ENCODE data around the gene LDAH. TPM values are rescaled to one million over a fixed set of nuclear protein-coding genes. Genes with fewer than 3 reads are reported as not detected.

LDAH gene
- total RNA-seq, 4 donors from 2014 or later: 7.4 to 14.5 (median 13.5) TPM

DNA sequence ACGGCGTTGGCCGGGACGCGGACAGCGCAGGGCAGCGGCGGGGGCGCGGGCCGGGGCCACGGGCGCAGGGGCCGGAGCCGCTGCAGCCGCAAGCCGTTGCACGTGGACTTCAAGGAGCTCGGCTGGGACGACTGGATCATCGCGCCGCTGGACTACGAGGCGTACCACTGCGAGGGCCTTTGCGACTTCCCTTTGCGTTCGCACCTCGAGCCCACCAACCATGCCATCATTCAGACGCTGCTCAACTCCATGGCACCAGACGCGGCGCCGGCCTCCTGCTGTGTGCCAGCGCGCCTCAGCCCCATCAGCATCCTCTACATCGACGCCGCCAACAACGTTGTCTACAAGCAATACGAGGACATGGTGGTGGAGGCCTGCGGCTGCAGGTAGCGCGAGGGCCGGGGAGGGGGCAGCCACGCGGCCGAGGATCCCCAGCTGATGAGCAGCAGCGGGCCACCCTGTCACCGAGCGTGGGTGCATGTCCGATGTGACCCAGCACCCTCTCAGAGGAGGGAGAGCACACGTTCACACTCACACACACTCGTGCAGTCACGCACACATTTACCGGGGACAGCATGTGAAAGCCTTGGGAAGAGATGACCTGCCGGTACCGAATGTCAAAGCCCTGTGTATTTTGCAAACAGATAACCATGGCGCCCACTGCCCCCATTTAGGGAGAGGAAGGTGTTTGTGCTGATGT is 151.7 kb downstream of the LDAH start:
- Histone ChIP-seq H3K36me3 (no peaks in the 10 kb centered on the region), H3K27ac (no peak overlapping the region), H3K9me3 (no peaks in the 10 kb centered on the region), H3K4me3 (no peak overlapping the region), H3K4me1 (peaks cover 3 to 35% (median 5%) of the 10 kb centered on the region in 4 donors), H3K27me3 (peaks cover 4 to 47% of the 10 kb centered on the region in 2 donors)
- peak in 1 of 3 donors; percentile 45 for DNase-seq
- TF ChIP-seq, protein P1, sequence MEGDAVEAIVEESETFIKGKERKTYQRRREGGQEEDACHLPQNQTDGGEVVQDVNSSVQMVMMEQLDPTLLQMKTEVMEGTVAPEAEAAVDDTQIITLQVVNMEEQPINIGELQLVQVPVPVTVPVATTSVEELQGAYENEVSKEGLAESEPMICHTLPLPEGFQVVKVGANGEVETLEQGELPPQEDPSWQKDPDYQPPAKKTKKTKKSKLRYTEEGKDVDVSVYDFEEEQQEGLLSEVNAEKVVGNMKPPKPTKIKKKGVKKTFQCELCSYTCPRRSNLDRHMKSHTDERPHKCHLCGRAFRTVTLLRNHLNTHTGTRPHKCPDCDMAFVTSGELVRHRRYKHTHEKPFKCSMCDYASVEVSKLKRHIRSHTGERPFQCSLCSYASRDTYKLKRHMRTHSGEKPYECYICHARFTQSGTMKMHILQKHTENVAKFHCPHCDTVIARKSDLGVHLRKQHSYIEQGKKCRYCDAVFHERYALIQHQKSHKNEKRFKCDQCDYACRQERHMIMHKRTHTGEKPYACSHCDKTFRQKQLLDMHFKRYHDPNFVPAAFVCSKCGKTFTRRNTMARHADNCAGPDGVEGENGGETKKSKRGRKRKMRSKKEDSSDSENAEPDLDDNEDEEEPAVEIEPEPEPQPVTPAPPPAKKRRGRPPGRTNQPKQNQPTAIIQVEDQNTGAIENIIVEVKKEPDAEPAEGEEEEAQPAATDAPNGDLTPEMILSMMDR (IDR thresholded peaks at IDR 0.05): no peak
- TF ChIP-seq POLR2A (IDR thresholded peaks at IDR 0.05): no peak

DNA sequence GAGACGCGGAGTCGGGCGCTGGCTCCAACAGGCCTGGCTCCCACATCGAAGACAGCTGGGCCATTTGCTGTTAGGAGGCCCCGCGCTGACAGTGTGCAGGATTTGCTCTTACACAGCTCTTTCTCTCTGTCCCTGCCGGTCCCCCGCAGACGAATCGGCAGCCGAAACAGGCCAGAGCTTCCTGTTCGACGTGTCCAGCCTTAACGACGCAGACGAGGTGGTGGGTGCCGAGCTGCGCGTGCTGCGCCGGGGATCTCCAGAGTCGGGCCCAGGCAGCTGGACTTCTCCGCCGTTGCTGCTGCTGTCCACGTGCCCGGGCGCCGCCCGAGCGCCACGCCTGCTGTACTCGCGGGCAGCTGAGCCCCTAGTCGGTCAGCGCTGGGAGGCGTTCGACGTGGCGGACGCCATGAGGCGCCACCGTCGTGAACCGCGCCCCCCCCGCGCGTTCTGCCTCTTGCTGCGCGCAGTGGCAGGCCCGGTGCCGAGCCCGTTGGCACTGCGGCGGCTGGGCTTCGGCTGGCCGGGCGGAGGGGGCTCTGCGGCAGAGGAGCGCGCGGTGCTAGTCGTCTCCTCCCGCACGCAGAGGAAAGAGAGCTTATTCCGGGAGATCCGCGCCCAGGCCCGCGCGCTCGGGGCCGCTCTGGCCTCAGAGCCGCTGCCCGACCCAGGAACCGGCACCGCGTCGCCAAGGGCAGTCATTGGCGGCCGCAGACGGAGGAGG is 152.4 kb downstream of the LDAH start:
- TF ChIP-seq, protein P1 (IDR thresholded peaks at IDR 0.05): no peak
- TF ChIP-seq POLR2A (IDR thresholded peaks at IDR 0.05): no peak
- peaks cover 4 to 54% of the 10 kb centered on the region in 2 donors for H3K27me3 ChIP-seq
- no peak overlapping the region for H3K27ac ChIP-seq
- H3K36me3 ChIP-seq: no peaks in the 10 kb centered on the region
- H3K4me1 ChIP-seq: peaks cover 0 to 35% (median 9%) of the 10 kb centered on the region in 4 donors
- H3K9me3 ChIP-seq: no peaks in the 10 kb centered on the region
- DNase-seq: peak in 1 of 3 donors; percentile 49
- H3K4me3 ChIP-seq: no peak overlapping the region

DNA sequence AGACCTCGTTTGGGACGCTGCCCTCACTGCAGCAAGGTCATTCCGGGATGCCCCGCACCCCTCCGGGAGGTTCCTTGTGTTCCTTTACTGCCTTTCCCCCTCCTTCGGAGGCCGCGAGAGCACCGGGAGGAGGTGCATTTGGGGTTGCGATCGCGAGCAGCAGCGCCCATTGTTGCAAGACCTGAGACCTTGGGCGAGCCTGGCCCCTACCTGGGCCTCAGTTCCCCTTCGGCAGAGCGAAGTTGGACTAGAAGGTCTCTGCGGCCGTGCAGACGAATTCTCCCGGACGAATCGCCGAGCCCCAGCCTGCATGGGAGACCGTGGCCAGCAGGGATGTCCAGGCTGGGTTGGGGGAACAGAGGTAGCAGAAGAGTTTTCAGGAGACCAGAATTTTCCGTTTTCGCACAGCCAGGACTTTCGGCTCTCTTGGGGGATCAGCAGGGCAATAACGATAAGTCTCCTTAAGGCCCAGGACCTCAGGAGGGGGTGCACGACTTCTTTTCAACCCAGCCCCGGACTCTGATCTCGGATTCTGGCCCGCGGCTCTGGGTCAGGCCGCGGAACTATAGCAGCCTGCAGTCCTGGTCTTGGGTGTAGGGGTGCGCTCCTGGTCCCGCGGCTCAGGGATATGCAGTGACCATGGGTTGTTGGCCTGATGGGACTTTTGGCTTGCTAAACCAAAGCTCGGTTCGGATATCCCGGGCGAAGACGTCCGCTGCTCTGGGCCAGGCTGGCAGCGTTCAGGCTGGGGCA is 153.2 kb downstream of the LDAH start:
- Histone ChIP-seq H3K9me3 (no peaks in the 10 kb centered on the region), H3K27ac (no peak overlapping the region), H3K36me3 (no peaks in the 10 kb centered on the region), H3K4me1 (peaks cover 0 to 34% (median 11%) of the 10 kb centered on the region in 4 donors), H3K4me3 (no peak overlapping the region), H3K27me3 (peaks cover 4 to 62% of the 10 kb centered on the region in 2 donors)
- TF ChIP-seq, protein P1 (IDR thresholded peaks at IDR 0.05): no peak
- no peak for TF ChIP-seq POLR2A (IDR thresholded peaks at IDR 0.05)
- peak in 1 of 3 donors; percentile 46 for DNase-seq

DNA sequence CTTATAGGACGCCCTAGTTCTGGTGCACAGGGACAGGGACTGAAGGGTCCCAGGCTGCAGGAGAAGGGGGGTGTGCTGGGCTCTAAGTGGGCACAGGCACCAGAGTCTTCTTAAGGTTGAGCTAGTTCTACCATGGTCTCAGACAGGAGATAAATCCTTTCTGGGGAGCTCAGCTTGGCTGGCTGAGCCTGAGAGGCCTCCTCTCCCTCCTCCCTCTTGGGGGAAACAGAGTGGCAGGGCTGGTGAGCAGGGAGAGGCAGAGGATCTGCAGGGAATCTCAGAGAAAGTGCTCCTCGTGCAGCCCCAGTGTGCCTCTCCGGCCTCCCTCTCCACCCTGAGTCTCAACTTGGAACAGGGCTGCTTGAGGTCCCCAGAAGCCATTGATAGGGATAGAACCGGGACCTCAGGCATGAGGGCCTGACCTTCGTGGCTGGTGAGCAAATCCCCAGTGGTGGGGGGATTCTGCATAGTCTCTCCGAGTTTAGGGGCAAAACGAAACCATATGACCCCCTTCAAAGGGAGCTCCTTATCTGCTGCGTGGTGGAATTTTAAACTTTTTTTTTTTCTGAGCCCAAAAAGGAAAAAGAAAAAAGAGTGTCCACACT is 153.9 kb downstream of the LDAH start:
- DNase-seq: no peak
- Histone ChIP-seq H3K27ac (no peak overlapping the region), H3K27me3 (peaks cover 4 to 66% of the 10 kb centered on the region in 2 donors), H3K4me1 (peaks cover 0 to 34% (median 11%) of the 10 kb centered on the region in 4 donors), H3K4me3 (no peak overlapping the region), H3K9me3 (no peaks in the 10 kb centered on the region), H3K36me3 (no peaks in the 10 kb centered on the region)
- TF ChIP-seq, protein P1 (IDR thresholded peaks at IDR 0.05): no peak
- TF ChIP-seq POLR2A (IDR thresholded peaks at IDR 0.05): no peak

DNA sequence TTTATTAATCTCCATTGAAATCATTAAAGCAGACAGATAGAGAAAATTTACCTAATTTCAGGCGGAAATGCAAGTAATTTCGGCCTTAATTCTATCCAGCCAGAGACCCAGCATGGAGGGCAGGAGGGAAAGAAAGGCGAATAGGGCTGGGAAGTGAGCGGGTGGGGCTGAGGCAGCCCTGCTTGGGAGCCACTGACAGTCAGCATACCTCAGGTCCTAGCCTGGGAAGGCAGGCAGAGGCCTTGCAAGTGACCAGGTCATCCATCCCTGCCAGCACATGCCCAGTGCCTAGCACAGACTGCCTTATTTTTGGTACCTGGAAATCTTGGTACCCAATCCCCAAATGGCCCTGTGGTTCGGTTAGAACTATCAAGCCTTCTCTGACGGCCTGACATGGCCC is 154.4 kb downstream of the LDAH start:
- H3K9me3 ChIP-seq: no peaks in the 10 kb centered on the region
- no peak overlapping the region for H3K4me3 ChIP-seq
- no peak overlapping the region for H3K27ac ChIP-seq
- H3K27me3 ChIP-seq: peaks cover 4 to 66% of the 10 kb centered on the region in 2 donors
- H3K4me1 ChIP-seq: peaks cover 0 to 34% (median 11%) of the 10 kb centered on the region in 4 donors
- TF ChIP-seq, protein P1 (IDR thresholded peaks at IDR 0.05): no peak
- no peak for TF ChIP-seq POLR2A (IDR thresholded peaks at IDR 0.05)
- H3K36me3 ChIP-seq: no peaks in the 10 kb centered on the region
- no peak for DNase-seq
